Omental fat pad (tissue), 4 donors: ENCODE results near the gene LHFPL6. TPM values are rescaled to one million over a fixed set of nuclear protein-coding genes. Genes with fewer than 3 reads are reported as not detected.
"Not testable (repeated sequence)": the region's sequence is repeated elsewhere in the genome, so short reads cannot be mapped to it uniquely, and the experiment has no call there.

Experiments used
- ATAC-seq: fragments of 150-250 bp; one replicate; pipeline ENCODE4 v1.9.1; 2016; ENCODE audit warnings: mild to moderate bottlenecking, moderate library complexity; ENCODE audit not compliant: low FRiP score
- DNase-seq: peaks from one replicate; pipeline ENCODE4 v3.0.0-alpha.2; 2019; ENCODE audit warnings: low spot score
- CTCF ChIP-seq, 3 donors: fragments of 450-650 bp; IDR thresholded peaks; one replicate each; pipeline ENCODE4 v1.5.1; 2016 to 2017; ENCODE audit warnings: antibody characterized with exemption in 3 of 3, mild to moderate bottlenecking in 3 of 3, moderate library complexity in 2 of 3
- total RNA-seq, 4 donors: library from RNA; depleted of rRNA; stranded (reverse); fragments of >200 nt; gene quantifications; one replicate each; pipeline ENCODE4 v1.1.0, GENCODE V29; 2016

The LHFPL6 gene
- total RNA-seq, 4 donors from 2014 or later = 66.1 to 208 (median 109) TPM

DNA sequence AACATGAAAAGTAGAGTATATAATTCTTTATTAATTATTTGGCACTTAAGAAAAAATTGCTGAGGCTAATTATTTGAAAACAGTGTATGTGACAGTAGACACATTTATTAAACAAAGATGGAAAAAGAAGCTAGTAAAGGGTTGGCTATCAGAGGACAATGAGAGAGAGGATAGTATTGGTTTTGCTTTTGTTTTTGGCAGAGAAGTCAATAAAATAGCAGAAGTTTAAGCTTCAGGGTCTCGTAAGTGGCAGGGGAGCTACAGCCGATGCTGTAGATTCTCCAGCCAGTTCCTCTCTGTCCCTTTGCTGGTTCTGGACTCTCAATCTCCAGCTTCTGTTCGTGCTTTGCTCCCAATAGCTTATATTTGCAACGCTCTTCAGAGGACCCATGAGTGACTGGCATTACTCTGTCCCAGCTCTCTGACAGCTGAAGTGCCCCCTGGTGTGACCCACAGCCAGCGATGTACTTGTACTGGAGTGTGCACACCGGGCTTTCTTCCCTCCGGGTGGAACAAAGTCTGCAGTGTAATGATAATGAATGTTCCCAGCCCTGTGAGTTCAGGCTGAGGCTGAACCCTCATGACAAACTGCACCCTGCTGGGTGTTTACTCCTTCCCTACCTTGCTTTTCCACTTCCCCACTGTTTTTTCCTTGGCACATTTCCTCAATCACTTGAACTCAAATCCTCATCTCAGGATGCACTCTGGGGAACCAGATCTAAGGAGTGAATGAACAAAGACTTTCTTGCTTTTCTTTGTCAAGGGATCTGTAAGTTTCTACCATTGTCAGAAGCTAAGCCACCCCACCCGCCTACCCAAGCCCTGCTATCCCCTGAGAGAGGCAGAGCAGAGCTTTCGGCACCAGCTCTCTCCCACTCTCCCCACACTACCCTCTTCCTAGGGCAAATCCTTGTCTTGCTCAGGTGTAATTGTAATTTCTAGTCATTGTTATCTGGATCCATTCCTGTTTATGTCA, 254.8 kb downstream of the LHFPL6 start:
- TF ChIP-seq CTCF (IDR thresholded peaks at IDR 0.05) = no peak
- ATAC-seq (no peak), DNase-seq (no peak)

DNA sequence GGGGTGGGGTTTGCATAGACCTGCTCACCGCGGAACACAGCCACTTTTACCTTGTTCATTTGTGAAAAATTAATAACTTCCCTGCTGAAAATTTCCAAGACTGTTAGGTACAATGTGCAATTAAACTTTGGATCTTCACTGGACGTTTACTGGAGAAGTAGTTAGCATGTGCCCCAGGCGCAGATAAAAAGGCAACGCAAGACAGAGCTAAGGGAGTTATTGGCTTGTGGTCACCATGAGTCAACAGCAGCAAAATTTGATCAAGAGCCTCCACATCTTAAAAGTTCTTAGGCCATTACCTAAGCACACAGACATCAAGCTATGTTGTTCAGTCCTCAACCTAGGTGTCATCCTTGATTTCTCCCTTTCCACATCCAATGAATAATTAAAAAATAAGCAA, 257.0 kb downstream of the LHFPL6 start:
- ATAC-seq (no peak), DNase-seq (no peak)
- no peak for TF ChIP-seq CTCF (IDR thresholded peaks at IDR 0.05)

DNA sequence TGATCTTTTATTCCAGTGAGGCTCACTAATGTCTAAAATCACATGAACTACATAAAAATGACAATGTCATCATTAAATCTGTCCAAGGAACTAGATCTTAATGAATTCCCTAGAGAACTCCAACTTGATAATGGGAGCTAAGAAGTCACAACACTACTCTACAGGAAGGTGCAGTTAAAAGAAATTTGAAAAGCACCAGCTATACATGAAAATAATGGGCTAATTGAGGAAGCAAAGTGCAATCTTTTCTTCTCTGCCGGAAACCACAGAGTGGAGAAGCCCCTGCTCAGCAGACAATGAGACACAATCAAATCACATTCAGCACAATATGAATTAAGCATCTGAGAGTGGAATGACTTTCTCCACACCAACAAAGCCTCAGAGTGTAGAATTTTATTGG, 261.7 kb downstream of the LHFPL6 start:
- no peak for TF ChIP-seq CTCF (IDR thresholded peaks at IDR 0.05)
- DNase-seq (no peak), ATAC-seq (no peak)

- not testable (repeated sequence) for DNase-seq, ATAC-seq
Observed at GRCh38 chr13:39338114-39338513, 264.9 kb downstream of the LHFPL6 start.

DNA sequence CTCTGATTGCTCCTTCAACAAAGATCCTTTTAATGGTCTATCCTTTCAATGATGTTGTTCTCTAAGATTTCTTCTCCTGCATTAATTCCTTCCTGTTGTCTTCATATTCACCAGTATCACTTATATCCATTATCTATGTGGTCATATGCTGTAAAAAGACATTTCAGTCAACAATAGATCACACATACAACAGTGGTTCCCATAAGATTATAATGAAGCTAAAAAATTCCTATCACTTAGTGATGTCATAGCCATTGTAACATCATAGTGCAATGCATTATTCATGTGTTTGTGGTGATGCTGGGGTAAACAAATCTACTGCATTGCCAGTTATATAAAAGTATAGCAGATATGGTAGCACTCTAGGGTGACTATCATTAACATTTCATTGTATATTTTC, 266.1 kb downstream of the LHFPL6 start:
- no peak for DNase-seq
- no peak for TF ChIP-seq CTCF (IDR thresholded peaks at IDR 0.05)
- ATAC-seq = no peak

DNA sequence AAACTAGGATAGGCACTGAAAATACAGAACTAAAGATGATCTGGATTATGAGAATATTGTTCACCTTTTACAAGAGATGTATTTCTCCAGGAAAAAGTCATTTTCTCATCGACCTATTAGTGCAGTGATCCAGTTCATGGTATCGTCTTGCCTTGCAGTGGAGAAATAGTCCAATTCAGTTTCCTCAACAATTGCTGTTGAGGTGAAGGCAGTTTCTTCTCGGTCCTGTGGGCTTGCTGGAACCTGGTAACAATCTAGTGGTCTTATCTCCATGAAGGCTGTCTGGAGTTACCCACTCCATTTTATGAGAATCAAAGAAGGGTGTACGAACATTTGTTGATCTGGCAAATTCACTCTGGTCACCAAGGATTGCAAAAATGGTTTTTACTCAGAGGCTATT, 266.8 kb downstream of the LHFPL6 start:
- no peak for DNase-seq
- ATAC-seq = no peak
- no peak for TF ChIP-seq CTCF (IDR thresholded peaks at IDR 0.05)

DNA sequence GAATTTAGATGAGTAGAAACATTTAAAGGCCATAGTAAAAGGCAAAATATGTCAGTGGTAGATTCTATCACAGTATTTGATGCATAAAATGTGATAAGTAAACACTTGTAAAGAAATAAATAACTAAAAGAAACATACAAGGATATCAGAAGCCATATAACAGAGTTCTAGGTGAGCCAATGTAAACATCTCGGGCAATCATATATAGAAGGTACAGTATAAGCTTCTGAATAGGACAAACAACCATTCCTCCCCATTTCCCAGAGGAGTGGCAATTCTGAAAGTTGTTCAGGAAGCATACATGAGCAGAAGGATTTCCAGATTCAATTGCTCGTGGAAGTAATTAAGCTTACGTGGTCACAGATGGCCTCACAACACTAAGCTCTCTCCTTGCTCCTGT, 267.3 kb downstream of the LHFPL6 start:
- DNase-seq = no peak
- no peak for TF ChIP-seq CTCF (IDR thresholded peaks at IDR 0.05)
- ATAC-seq = no peak
